Testis (tissue), 3 donors: Measurements from ENCODE around the gene RABGAP1L. TPM values are rescaled to one million over a fixed set of nuclear protein-coding genes. Genes with fewer than 3 reads are reported as not detected.
A peak's percentile ranks its signal among the peaks of the same experiment; 100 is the strongest.

Experiments
- DNase-seq: peaks from one replicate; pipeline ENCODE4 v3.0.0-alpha.2; 2019
- H3K27ac ChIP-seq, 2 donors: fragments of 200-600 bp; sonication (generic); one replicate each; pipeline ENCODE4 v1.5.1; 2019
- H3K27me3 ChIP-seq: fragments of 200-600 bp; sonication (generic); one replicate; pipeline ENCODE4 v1.5.1; 2019
- H3K36me3 ChIP-seq: fragments of 200-600 bp; sonication (generic); one replicate; pipeline ENCODE4 v1.5.1; 2017; ENCODE audit warnings: low read depth; ENCODE audit errors: missing control alignments
- H3K4me1 ChIP-seq: fragments of 200-600 bp; sonication (generic); one replicate; pipeline ENCODE4 v1.5.1; 2019
- H3K4me3 ChIP-seq, 2 donors: fragments of 200-600 bp; sonication (generic); one replicate each; pipeline ENCODE4 v1.5.1; 2017 to 2019
- H3K9me3 ChIP-seq: fragments of 200-600 bp; sonication (generic); one replicate; pipeline ENCODE4 v1.5.1; 2017
- POLR2A ChIP-seq: fragments of 450-650 bp; IDR thresholded peaks from one replicate; pipeline ENCODE4 v1.6.1; 2017; ENCODE audit warnings: antibody characterized with exemption, mild to moderate bottlenecking, moderate library complexity
- WGBS, 2 donors: methylation state at CpG; one replicate each; pipeline ENCODE4 v1.1.5; 2018; 5-methylcytosine and 5-hydroxymethylcytosine counted together
- intact Hi-C: fragments of 100-400 bp; cut with DNase I; formaldehyde crosslinking; loops from one replicate; pipeline ENCODE4 v1.15.1; 2023; ENCODE audit warnings: low total_unique reads
- polyA plus RNA-seq: library from polyadenylated mRNA; stranded (reverse); fragments of 350-450 nt; fragmentation: Illumina TruSeq; extraction: RNeasy Lipid Tissue Mini Kit (QIAGEN cat#74804); gene quantifications from one replicate; pipeline ENCODE4 v1.2.3, GENCODE V29; 2014; ENCODE audit warnings: low read depth, low replicate concordance; ENCODE audit not compliant: insufficient read depth
- total RNA-seq, 2 donors: library from RNA; depleted of rRNA; stranded (reverse); fragments of >200 nt; gene quantifications; one replicate each; pipeline ENCODE4 v1.2.3, GENCODE V29; 2016
- TF ChIP-seq, protein P1 (sequence below), 3 experiments: fragments of 450-650 bp in 2 of 3; fragments of 200-600 bp in 1 of 3; sonication (generic) in 1 of 3; IDR thresholded peaks; one replicate each; pipeline ENCODE4 v1.5.1; 2016 to 2019; ENCODE audit warnings: antibody characterized with exemption in 3 of 3, mild to moderate bottlenecking in 2 of 3, moderate library complexity in 1 of 3

Gene RABGAP1L
- total and polyA plus RNA-seq, 3 donors from 2014 or later: 40.5 to 53.1 (median 49.5) TPM

GRCh38 chr1:174800216-174800851, 641.0 kb downstream of the RABGAP1L start:
- Histone ChIP-seq H3K9me3 (no peaks in the 10 kb centered on the region), H3K4me3 (peak overlapping the region; percentile 29 to 63), H3K27me3 (no peaks in the 10 kb centered on the region), H3K27ac (no peak overlapping the region), H3K4me1 (peaks cover 4% of the 10 kb centered on the region), H3K36me3 (no peaks in the 10 kb centered on the region)
- WGBS, 2 donors: 22 to 41% methylated on average over 6 to 10 of the region's 10 CpGs
- TF ChIP-seq, protein P1, sequence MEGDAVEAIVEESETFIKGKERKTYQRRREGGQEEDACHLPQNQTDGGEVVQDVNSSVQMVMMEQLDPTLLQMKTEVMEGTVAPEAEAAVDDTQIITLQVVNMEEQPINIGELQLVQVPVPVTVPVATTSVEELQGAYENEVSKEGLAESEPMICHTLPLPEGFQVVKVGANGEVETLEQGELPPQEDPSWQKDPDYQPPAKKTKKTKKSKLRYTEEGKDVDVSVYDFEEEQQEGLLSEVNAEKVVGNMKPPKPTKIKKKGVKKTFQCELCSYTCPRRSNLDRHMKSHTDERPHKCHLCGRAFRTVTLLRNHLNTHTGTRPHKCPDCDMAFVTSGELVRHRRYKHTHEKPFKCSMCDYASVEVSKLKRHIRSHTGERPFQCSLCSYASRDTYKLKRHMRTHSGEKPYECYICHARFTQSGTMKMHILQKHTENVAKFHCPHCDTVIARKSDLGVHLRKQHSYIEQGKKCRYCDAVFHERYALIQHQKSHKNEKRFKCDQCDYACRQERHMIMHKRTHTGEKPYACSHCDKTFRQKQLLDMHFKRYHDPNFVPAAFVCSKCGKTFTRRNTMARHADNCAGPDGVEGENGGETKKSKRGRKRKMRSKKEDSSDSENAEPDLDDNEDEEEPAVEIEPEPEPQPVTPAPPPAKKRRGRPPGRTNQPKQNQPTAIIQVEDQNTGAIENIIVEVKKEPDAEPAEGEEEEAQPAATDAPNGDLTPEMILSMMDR (IDR thresholded peaks at IDR 0.05): no peak
- no peak for TF ChIP-seq POLR2A
- intact Hi-C loops: no loop called here
- peak; percentile 15 for DNase-seq

DNA sequence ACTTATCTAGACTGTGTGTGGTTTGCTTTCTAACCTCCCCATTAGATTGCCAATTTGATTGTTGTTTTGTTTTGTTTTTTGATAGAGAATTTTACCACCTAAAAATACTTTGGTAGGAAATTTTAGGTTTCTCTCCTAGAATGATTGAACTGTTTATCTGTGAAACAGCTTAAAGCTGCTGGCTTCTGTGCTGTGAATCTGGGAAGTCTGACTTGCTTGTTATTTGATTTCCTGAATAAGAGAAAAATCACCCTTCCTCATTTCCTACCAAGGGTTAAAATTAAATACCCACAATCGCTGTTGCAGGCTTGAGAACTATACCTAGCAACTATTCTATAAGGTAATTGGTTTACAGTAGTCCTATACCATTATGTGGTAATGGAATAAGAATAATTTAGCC, 641.6 kb downstream of the RABGAP1L start:
- 25 to 50% methylated on average over 1 of the region's 1 CpG for WGBS, 2 donors
- intact Hi-C loops: no loop called here
- no peak for DNase-seq
- peaks cover 4% of the 10 kb centered on the region for H3K4me1 ChIP-seq
- peak overlapping the region in 1 of 2 donors; percentile 63 for H3K4me3 ChIP-seq
- TF ChIP-seq, protein P1 (IDR thresholded peaks at IDR 0.05): no peak
- no peak for TF ChIP-seq POLR2A
- H3K36me3 ChIP-seq: no peaks in the 10 kb centered on the region
- no peaks in the 10 kb centered on the region for H3K27me3 ChIP-seq
- H3K27ac ChIP-seq: no peak overlapping the region
- H3K9me3 ChIP-seq: no peaks in the 10 kb centered on the region

GRCh38 chr1:174809755-174810280, 650.5 kb downstream of the RABGAP1L start:
- H3K27ac ChIP-seq: no peak overlapping the region
- WGBS, 2 donors: 39 to 40% methylated on average over 2 of the region's 2 CpGs
- intact Hi-C loops: no loop called here
- no peaks in the 10 kb centered on the region for H3K4me1 ChIP-seq
- H3K36me3 ChIP-seq: no peaks in the 10 kb centered on the region
- TF ChIP-seq, protein P1 (IDR thresholded peaks at IDR 0.05): no peak
- no peak for TF ChIP-seq POLR2A
- no peaks in the 10 kb centered on the region for H3K27me3 ChIP-seq
- no peaks in the 10 kb centered on the region for H3K9me3 ChIP-seq
- no peak for DNase-seq
- no peak overlapping the region for H3K4me3 ChIP-seq

DNA sequence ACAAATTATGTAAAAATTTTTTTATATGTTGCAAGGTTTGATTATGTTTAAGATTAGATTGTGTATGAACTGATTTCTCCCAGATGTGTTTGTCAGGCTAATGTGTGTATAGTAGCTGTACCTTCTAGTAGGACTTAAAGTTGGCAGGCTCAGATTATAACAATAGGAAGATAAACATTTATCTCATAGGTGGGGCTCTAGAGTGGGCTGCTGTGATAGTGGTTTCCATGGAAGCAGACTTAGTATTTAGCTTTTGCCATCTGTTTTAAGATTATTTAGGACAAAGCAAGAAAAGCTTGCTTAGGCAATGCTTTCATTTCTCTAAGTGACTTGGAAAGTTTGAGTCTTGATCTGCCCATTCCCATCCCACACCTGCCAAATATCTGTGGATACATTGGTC, 652.7 kb downstream of the RABGAP1L start:
- Histone ChIP-seq H3K27ac (no peak overlapping the region), H3K27me3 (no peaks in the 10 kb centered on the region), H3K4me3 (no peak overlapping the region), H3K9me3 (no peaks in the 10 kb centered on the region), H3K36me3 (no peaks in the 10 kb centered on the region), H3K4me1 (no peaks in the 10 kb centered on the region)
- DNase-seq: no peak
- intact Hi-C loops: no loop called here
- no peak for TF ChIP-seq POLR2A
- TF ChIP-seq, protein P1 (IDR thresholded peaks at IDR 0.05): no peak

GRCh38 chr1:174812656-174813055, 653.3 kb downstream of the RABGAP1L start:
- intact Hi-C loops: no loop called here
- Histone ChIP-seq H3K27ac (no peak overlapping the region), H3K4me1 (no peaks in the 10 kb centered on the region), H3K9me3 (no peaks in the 10 kb centered on the region), H3K4me3 (no peak overlapping the region), H3K36me3 (no peaks in the 10 kb centered on the region), H3K27me3 (no peaks in the 10 kb centered on the region)
- DNase-seq: no peak
- TF ChIP-seq, protein P1 (IDR thresholded peaks at IDR 0.05): no peak
